Psoas muscle (tissue), 8 donors: Measurements from ENCODE around the gene TKFC. TPM values are rescaled to one million over a fixed set of nuclear protein-coding genes. Genes with fewer than 3 reads are reported as not detected.

Source experiments
- ATAC-seq, 4 donors: fragments of 200-7000 bp; cut with Tn5 transposase; one replicate each; pipeline ENCODE4 v1.9.1; 2020; ENCODE audit warnings: moderate library complexity in 3 of 4, mild to moderate bottlenecking in 2 of 4
- DNase-seq, 2 donors: peaks; one replicate each; pipeline ENCODE4 v3.0.0-alpha.2; 2020
- H3K27ac ChIP-seq: fragments of 200-600 bp; one replicate; pipeline ENCODE4 v1.8.0; 2022
- H3K27me3 ChIP-seq, 3 donors: fragments of 200-600 bp in 1 of 3; one replicate each; pipeline versions ENCODE4 v1.6.1 to v1.8.0; 2013 to 2022; ENCODE audit warnings: low read length in 2 of 3, mild to moderate bottlenecking in 2 of 3, moderate library complexity in 1 of 3; ENCODE audit not compliant: insufficient read depth in 3 of 3
- H3K36me3 ChIP-seq, 2 donors: fragments of 200-600 bp in 1 of 2; one replicate each; pipeline versions ENCODE4 v1.6.1 to v1.8.0; 2013 to 2022; ENCODE audit warnings: low read depth in 1 of 2, mild to moderate bottlenecking in 1 of 2, moderate library complexity in 1 of 2; ENCODE audit not compliant: insufficient read depth in 1 of 2
- H3K4me1 ChIP-seq: fragments of 200-600 bp; one replicate; pipeline ENCODE4 v1.8.0; 2022
- H3K4me3 ChIP-seq: fragments of 200-600 bp; one replicate; pipeline ENCODE4 v1.8.0; 2022; ENCODE audit warnings: mild to moderate bottlenecking
- H3K9me3 ChIP-seq: fragments of 200-600 bp; one replicate; pipeline ENCODE4 v1.8.0; 2022
- WGBS, 3 donors: extraction: QIAGEN DNeasy Blood & Tissue Kit; methylation state at CpG; one replicate each; pipeline versions ENCODE4 v1.1.6 to v1.1.7; 2013; 5-methylcytosine and 5-hydroxymethylcytosine counted together
- intact Hi-C, 2 donors: fragments of 100-400 bp; cut with DNase I; formaldehyde crosslinking; loops; one replicate each; pipeline versions ENCODE4 v1.11.0 to v1.14.2; 2022
- polyA plus RNA-seq, 3 donors: library from polyadenylated mRNA; stranded (reverse); fragments of 200-250 nt; gene quantifications; one replicate each; pipeline ENCODE4 v1.2.3, GENCODE V29; 2013
- total RNA-seq, 4 donors: library from RNA; stranded (reverse); fragmentation: NEBNext Ultra II Directional in 2 of 4; extraction: Animal tissue kit (Norgen Biotek cat#: 25700) in 2 of 4; gene quantifications; one replicate each; pipeline versions ENCODE4 v1.2.1 to v1.2.4, GENCODE V29; 2021 to 2023
- TF ChIP-seq, protein P1 (sequence below): fragments of 200-600 bp; IDR thresholded peaks from one replicate; pipeline ENCODE4 v1.8.0; 2022; ENCODE audit warnings: antibody characterized with exemption
- donor health status: healthy with polysubstance abuse.
- donor health status: DM: no; HTN: no; CAD: no; lungs with moderate emphysema.
- donor health status: Bipolar disorder and iron deficiency.
- donor health status: healthy.
- donor health status: DM: yes; HTN: yes; CAD: no.
- donor health status: DM: no; HTN: no; CAD: no.
- donor health status: DM: no; HTN: no; CAD: no.
- donor health status: DM: yes; HTN: yes; CAD: no.

Gene TKFC
- total and polyA plus RNA-seq, 7 donors, result 7.2 to 30.4 (median 13.4) TPM

DNA sequence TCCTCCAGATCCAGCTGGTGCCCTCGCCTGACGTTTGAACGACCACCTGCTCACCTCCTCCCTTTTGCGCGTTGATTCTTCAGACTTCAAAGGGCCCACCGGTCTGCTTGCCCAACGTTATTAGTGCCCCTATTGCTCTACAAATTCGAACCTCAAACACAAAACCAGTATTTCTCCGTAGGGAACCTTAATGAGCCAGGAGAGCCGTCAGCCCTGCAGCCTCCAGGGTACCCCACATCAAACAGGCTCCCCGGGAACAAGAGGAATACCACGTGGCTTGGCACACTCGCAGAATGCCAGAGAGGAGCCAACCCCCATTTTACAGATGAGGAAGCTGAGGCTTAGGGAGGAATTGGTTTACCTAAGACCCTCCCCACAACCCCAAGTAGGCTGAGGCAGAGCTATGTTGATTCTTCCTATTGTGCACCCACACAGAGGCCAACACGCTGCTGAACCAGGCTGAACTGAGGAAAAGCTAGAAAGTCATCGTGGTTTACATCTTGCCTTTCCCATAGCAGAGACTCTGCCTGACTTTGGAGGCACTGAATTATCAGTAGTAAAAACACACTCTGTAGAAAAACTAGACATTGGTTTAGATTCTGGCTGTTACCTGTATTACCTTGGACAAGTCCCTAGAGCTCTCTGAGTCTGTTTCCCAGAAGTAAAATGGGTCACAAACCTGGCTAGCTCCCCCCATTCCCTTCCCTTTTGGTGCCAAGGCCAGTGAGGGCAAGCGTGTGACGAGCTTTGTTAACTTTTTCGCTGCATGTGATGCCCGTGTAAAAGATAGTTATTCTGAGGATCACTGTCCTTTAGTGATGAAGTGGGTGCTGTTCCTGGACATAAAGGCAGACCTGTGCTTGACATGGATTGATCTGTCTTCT, 764 bp downstream of the TKFC start:
- H3K36me3 ChIP-seq, result peaks cover 2 to 22% of the 10 kb centered on the region in 2 donors
- peak overlapping the region; percentile 95 for H3K4me3 ChIP-seq
- H3K9me3 ChIP-seq, result no peaks in the 10 kb centered on the region
- WGBS, 3 donors, result 28% methylated on average over 19 of the region's 19 CpGs
- peaks cover 21% of the 10 kb centered on the region for H3K4me1 ChIP-seq
- TF ChIP-seq, protein P1, sequence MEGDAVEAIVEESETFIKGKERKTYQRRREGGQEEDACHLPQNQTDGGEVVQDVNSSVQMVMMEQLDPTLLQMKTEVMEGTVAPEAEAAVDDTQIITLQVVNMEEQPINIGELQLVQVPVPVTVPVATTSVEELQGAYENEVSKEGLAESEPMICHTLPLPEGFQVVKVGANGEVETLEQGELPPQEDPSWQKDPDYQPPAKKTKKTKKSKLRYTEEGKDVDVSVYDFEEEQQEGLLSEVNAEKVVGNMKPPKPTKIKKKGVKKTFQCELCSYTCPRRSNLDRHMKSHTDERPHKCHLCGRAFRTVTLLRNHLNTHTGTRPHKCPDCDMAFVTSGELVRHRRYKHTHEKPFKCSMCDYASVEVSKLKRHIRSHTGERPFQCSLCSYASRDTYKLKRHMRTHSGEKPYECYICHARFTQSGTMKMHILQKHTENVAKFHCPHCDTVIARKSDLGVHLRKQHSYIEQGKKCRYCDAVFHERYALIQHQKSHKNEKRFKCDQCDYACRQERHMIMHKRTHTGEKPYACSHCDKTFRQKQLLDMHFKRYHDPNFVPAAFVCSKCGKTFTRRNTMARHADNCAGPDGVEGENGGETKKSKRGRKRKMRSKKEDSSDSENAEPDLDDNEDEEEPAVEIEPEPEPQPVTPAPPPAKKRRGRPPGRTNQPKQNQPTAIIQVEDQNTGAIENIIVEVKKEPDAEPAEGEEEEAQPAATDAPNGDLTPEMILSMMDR, result no peak
- H3K27me3 ChIP-seq, result no peaks in the 10 kb centered on the region
- ATAC-seq (peak in 1 of 4 donors; percentile 1), DNase-seq (no peak)
- intact Hi-C loops, result no loop called here
- peak overlapping the region; percentile 97 for H3K27ac ChIP-seq

DNA sequence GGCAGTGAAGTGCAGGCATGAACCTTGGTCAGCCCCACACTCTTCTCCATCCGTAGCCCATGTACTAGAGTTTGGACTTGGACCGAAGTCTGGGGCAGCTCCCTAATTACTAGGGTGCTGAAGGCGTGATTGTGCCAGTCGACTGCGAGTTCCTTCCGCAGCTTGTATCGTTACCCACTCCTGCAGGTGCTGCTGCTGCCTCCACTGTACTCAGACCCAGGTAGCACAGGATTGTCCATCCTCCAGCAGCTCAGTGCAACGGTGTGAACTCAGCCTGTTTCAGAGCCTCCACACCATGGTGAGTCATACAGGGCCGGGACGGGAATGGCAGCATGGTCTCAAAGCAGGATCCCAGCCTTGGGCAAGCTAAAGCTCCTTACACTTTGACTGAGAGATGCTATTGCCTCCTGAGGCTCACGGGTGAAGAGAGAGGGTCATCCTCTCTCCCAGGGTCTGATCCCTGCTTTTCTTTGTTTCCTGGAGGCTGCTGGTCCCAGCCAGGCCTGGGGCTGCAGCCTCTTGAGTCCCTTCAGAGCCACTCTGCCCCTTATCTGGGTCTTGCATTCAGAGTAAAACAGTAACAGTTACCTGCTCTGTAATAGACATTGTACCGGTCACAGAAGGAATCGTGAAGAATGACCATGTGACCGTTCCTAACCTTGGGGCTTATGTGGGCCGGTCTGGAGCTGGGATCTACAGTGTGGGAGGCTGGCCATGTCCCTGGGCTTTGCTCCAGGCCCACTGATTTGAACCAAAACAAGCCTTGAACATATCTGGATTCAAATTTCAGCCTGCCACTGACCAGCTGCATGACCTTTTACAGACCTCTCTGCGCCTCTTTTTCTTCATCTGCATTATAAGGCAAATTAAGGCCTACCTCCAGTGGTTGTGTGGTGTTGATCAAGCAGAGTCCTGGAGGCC, 1.7 kb downstream of the TKFC start:
- DNase-seq, result no peak
- Histone ChIP-seq H3K27ac (no peak overlapping the region), H3K9me3 (no peaks in the 10 kb centered on the region), H3K4me3 (no peak overlapping the region), H3K4me1 (peaks cover 21% of the 10 kb centered on the region), H3K36me3 (peaks cover 1 to 22% of the 10 kb centered on the region in 2 donors), H3K27me3 (no peaks in the 10 kb centered on the region)
- WGBS, 3 donors, result 70 to 79% (median 73%) methylated on average over 16 of the region's 16 CpGs
- intact Hi-C loops, result no loop called here
- ATAC-seq, result no peak
- TF ChIP-seq, protein P1, result no peak

DNA sequence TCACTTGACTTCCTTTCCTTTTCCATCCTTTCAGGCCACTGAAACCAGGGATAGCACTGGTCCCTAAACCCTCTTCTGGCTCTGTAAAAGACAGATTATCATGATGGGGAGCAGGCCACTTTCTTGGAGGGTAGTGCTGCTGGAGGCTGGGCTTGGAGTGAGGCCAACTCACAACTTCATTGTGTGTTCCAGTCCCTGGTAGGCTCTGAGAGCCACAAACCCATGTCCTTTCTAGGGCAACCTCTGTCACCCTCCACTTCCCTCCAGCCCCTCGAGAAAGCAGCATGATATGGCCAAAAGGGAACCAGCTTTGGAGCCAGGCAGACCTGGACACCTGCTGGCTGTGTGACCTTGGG, 2.3 kb downstream of the TKFC start:
- 71 to 89% (median 88%) methylated on average over 1 of the region's 1 CpG for WGBS, 3 donors
- Histone ChIP-seq H3K4me1 (peaks cover 21% of the 10 kb centered on the region), H3K27ac (no peak overlapping the region), H3K4me3 (no peak overlapping the region), H3K36me3 (peaks cover 0 to 15% of the 10 kb centered on the region in 2 donors), H3K27me3 (no peaks in the 10 kb centered on the region), H3K9me3 (no peaks in the 10 kb centered on the region)
- TF ChIP-seq, protein P1, result no peak
- intact Hi-C loops, result no loop called here
- no peak for ATAC-seq
- no peak for DNase-seq

DNA sequence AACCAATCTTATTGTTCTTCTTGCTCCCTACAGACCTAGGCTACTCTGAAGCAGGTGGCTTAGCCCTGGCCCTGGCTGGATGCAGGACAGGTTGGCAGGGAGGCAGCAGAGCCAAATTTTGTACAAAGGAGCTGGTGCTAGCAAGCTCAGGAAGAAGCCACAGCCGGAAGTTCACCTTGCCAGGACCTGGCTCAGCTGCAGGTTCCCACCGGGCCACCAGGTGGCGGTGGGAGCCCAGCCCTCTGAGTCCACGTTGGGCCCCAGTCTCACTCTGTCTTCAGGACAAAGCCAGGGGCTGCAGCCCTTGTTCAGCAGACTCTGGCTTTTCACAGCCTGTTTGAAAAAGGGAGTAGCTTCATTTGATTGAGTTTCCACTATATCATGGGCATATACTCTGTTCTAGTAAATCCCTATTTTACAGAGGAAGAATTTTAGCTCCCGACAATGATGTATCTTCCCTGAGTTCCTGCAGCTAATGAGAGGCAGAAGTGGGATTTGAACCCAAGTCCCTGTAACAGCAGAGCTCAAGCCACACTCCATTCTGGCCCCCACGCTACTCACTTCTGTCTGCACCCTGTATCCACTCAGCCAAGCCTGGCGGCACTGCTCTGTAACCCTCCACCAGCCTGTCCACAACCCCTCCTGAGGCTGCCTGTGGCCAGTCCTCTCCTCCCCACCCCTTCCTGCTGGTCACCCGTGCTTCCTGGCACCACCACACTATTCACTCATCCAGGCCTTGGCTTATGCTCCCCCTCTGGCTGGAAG, 3.3 kb downstream of the TKFC start:
- 31 to 32% (median 31%) methylated on average over 8 of the region's 8 CpGs for WGBS, 3 donors
- peaks cover 17% of the 10 kb centered on the region for H3K4me1 ChIP-seq
- TF ChIP-seq, protein P1, result peak; percentile 98
- peak overlapping the region; percentile 48 for H3K27ac ChIP-seq
- DNase-seq, result peak; percentile 77 to 90
- no peaks in the 10 kb centered on the region for H3K9me3 ChIP-seq
- intact Hi-C loops, result loop anchor here (1.0 to 2.0 kb wide), 2 partner anchors 48 to 49 kb away; no protein-coding TSS in a partner anchor
- peaks cover 0 to 14% of the 10 kb centered on the region in 2 donors for H3K36me3 ChIP-seq
- H3K4me3 ChIP-seq, result no peak overlapping the region
- H3K27me3 ChIP-seq, result no peaks in the 10 kb centered on the region
- ATAC-seq, result peak; percentile 70 to 76 (median 74)
